HCT116 (cell line): ENCODE data around the gene SLC16A12. TPM values are rescaled to one million over a fixed set of nuclear protein-coding genes. Genes with fewer than 3 reads are reported as not detected.

Experiments used
- ATAC-seq: fragments of 200-7000 bp; cut with Tn5 transposase; 2 replicates; pipeline ENCODE4 v1.9.1; 2020; ENCODE audit warnings: mild to moderate bottlenecking, moderate library complexity
- BruUV-seq: library from RNA; stranded (reverse); fragments of 400-500 nt; replicated peaks from 2 replicates; lab custom pipeline; 2021; lab: Mats Ljungman, UMichigan
- CTCF ChIA-PET: fragments of 300-600 bp; sonication (Branson Sonifier 250); formaldehyde crosslinking; loops from one replicate; lab custom pipeline; 2021; ENCODE audit warnings: antibody characterized with exemption; lab: Charles Lee
- POLR2A ChIA-PET: fragments of 300-600, 350-600 bp; sonication (Branson Sonifier 250); formaldehyde crosslinking; loops from one replicate; lab custom pipeline; 2021; ENCODE audit warnings: antibody characterized with exemption; lab: Charles Lee
- RAD21 ChIA-PET, 2 experiments: fragments of 300-600 bp; sonication (Branson Sonifier 250); formaldehyde crosslinking; loops; one replicate each; lab custom pipeline; 2023; ENCODE audit warnings: low total read pairs in 2 of 2; ENCODE audit not compliant: uncharacterized antibody in 2 of 2, unreplicated experiment in 2 of 2, low non-redundant PET in 1 of 2; lab: Charles Lee
- DNase-seq: peaks from one replicate; pipeline ENCODE4 v3.0.0-alpha.2; 2010; ENCODE audit warnings: low read depth, low spot score
- H2AFZ ChIP-seq: fragments of 200-600 bp; shearing (Covaris generic), sonication (generic); 2 replicates; pipeline ENCODE4 v1.6.1; 2017; ENCODE audit warnings: low read depth, mixed run types, mixed read lengths, antibody characterized with exemption, low read length; ENCODE audit not compliant: poor library complexity, severe bottlenecking
- H3K27ac ChIP-seq: 2 replicates; pipeline ENCODE4 v1.5.1; 2012; ENCODE audit warnings: low read depth, low read length
- H3K27me3 ChIP-seq: fragments of 200-600 bp; sonication (generic); 2 replicates; pipeline ENCODE4 v1.6.1; 2016; ENCODE audit warnings: mixed run types, low read length, mixed read lengths; ENCODE audit not compliant: insufficient read depth
- H3K36me3 ChIP-seq, 2 experiments: fragments of 200-500 bp in 1 of 2; fragments of 200-600 bp in 1 of 2; sonication (Bioruptor generic) in 1 of 2; sonication (generic) in 1 of 2; 2 replicates each; pipeline versions ENCODE4 v1.5.1 to v1.6.1; 2014 to 2016; ENCODE audit warnings: low read length in 2 of 2, inconsistent platforms in 1 of 2, mixed read lengths in 1 of 2, mixed run types in 1 of 2; ENCODE audit not compliant: insufficient read depth in 2 of 2, control insufficient read depth in 1 of 2
- H3K4me1 ChIP-seq, 2 experiments: fragments of 200-600 bp in 1 of 2; sonication (generic) in 1 of 2; 2 replicates each; pipeline versions ENCODE4 v1.5.1 to v1.6.1; 2012 to 2017; ENCODE audit warnings: low read length in 2 of 2, inconsistent platforms in 1 of 2, mild to moderate bottlenecking in 1 of 2, mixed read lengths in 1 of 2, mixed run types in 1 of 2, moderate library complexity in 1 of 2; ENCODE audit not compliant: insufficient read depth in 2 of 2, control insufficient read depth in 1 of 2
- H3K4me2 ChIP-seq: fragments of 200-600 bp; sonication (generic); 2 replicates; pipeline ENCODE4 v1.6.1; 2017; ENCODE audit warnings: mixed run types, low read length, mixed read lengths
- H3K4me3 ChIP-seq, 2 experiments: fragments of 200-600 bp in 1 of 2; sonication (generic) in 1 of 2; replicated peaks in 1 of 2; 2 replicates each; pipeline ENCODE4 v1.5.1; 2011 to 2016; ENCODE audit warnings: low read length in 2 of 2, control low read depth in 1 of 2, low read depth in 1 of 2, mild to moderate bottlenecking in 1 of 2, mixed read lengths in 1 of 2, mixed run types in 1 of 2
- H3K79me2 ChIP-seq: fragments of 200-600 bp; sonication (generic); 2 replicates; pipeline ENCODE4 v1.6.1; 2017; ENCODE audit warnings: mild to moderate bottlenecking, mixed run types, low read length, moderate library complexity, mixed read lengths; ENCODE audit not compliant: insufficient read depth
- H3K9ac ChIP-seq: fragments of 200-600 bp; sonication (generic); 2 replicates; pipeline ENCODE4 v1.6.1; 2016; ENCODE audit warnings: low read length, mixed read lengths
- H3K9me2 ChIP-seq: fragments of 200-600 bp; sonication (generic), shearing (Covaris generic); 2 replicates; pipeline ENCODE4 v1.6.1; 2017; ENCODE audit warnings: mixed run types, mild to moderate bottlenecking, moderate library complexity; ENCODE audit not compliant: insufficient read depth
- H3K9me3 ChIP-seq, 2 experiments: fragments of 200-500 bp in 1 of 2; fragments of 200-600 bp in 1 of 2; sonication (Bioruptor generic) in 1 of 2; sonication (generic) in 1 of 2; 2 replicates each; pipeline ENCODE4 v1.6.1; 2014 to 2017; ENCODE audit warnings: low read length in 2 of 2, mixed read lengths in 2 of 2, inconsistent platforms in 1 of 2, low read depth in 1 of 2, mild to moderate bottlenecking in 1 of 2, mixed run types in 1 of 2, moderate library complexity in 1 of 2; ENCODE audit not compliant: control insufficient read depth in 1 of 2, insufficient read depth in 1 of 2
- H4K20me1 ChIP-seq: fragments of 200-600 bp; sonication (generic), shearing (Covaris generic); 2 replicates; pipeline ENCODE4 v1.6.1; 2017; ENCODE audit warnings: mixed run types, mild to moderate bottlenecking, moderate library complexity; ENCODE audit not compliant: insufficient read depth
- CEBPB ChIP-seq: IDR thresholded peaks from 2 replicates; pipeline ENCODE4 v1.6.1; 2012; ENCODE audit warnings: low read depth
- FOSL1 ChIP-seq: IDR thresholded peaks from 2 replicates; pipeline ENCODE4 v1.6.1; 2012; ENCODE audit warnings: low read depth
- POLR2A ChIP-seq: IDR thresholded peaks from 2 replicates; pipeline ENCODE4 v1.7.0; 2011; ENCODE audit warnings: borderline replicate concordance; ENCODE audit not compliant: insufficient read depth, insufficient read length; ENCODE audit errors: extremely low read depth
- SIN3A ChIP-seq: IDR thresholded peaks from 2 replicates; pipeline ENCODE4 v1.6.1; 2012; ENCODE audit warnings: low read depth
- SP1 ChIP-seq: IDR thresholded peaks from 2 replicates; pipeline ENCODE4 v1.6.1; 2012; ENCODE audit warnings: low read depth
- ZFX ChIP-seq: fragments of 450-650 bp; IDR thresholded peaks from 2 replicates; pipeline ENCODE4 v1.6.1; 2017
- ZNF274 ChIP-seq: fragments of 200-500 bp; sonication (Bioruptor generic); IDR thresholded peaks from 2 replicates; pipeline ENCODE4 v1.6.1; 2014; ENCODE audit warnings: mild to moderate bottlenecking, low read depth, low read length, inconsistent platforms
- intact Hi-C: fragments of 100-400 bp; cut with micrococcal nuclease; formaldehyde crosslinking; loops from 2 replicates; pipeline ENCODE4 v1.10.0; 2022
- total RNA-seq: library from RNA; stranded (reverse); gene quantifications from one replicate; pipeline ENCODE4 v1.2.1, GENCODE V29; 2021; ENCODE audit not compliant: unreplicated experiment

The SLC16A12 gene
- total RNA-seq, 1 experiment from 2014 or later, result not detected

- BruUV-seq, result no TSS peak
- Histone ChIP-seq H3K9me3 (no peaks in the 10 kb centered on the region), H3K79me2 (no peaks in the 10 kb centered on the region), H3K27me3 (no peaks in the 10 kb centered on the region), H3K4me3 (no peak overlapping the region), H2AFZ (no peak overlapping the region), H4K20me1 (no peaks in the 10 kb centered on the region), H3K4me1 (no peaks in the 10 kb centered on the region), H3K9ac (no peak overlapping the region), H3K4me2 (no peak overlapping the region), H3K9me2 (no peaks in the 10 kb centered on the region), H3K27ac (no peak overlapping the region), H3K36me3 (no peaks in the 10 kb centered on the region)
- RAD21 ChIA-PET, result interaction anchor here in 1 of 2 experiments (0.7 kb wide), 1 partner anchor 76 kb away, joined by 3 read pairs; no protein-coding TSS in a partner anchor
- intact Hi-C loops, result no loop called here
- TF ChIP-seq CEBPB (peak; percentile 41; the same call in 1 of the 2 replicates), FOSL1 (0 out of 2 replicates have a peak, but pooled peaks have one; percentile 7), ZFX (no peak)
- POLR2A ChIA-PET, result no interaction called here
- ATAC-seq (no peak), DNase-seq (no peak)
- CTCF ChIA-PET, result no interaction called here
Measured at GRCh38 chr10:89481662-89482061, 53.7 kb downstream of the SLC16A12 start.

- ChIA-PET POLR2A (no interaction called here), CTCF (no interaction called here), RAD21 (no interaction called here)
- Histone ChIP-seq H3K9me3 (no peaks in the 10 kb centered on the region), H3K4me2 (no peak overlapping the region), H3K4me3 (no peak overlapping the region), H4K20me1 (no peaks in the 10 kb centered on the region), H2AFZ (no peak overlapping the region), H3K4me1 (no peaks in the 10 kb centered on the region), H3K27ac (no peak overlapping the region), H3K36me3 (no peaks in the 10 kb centered on the region), H3K9me2 (no peaks in the 10 kb centered on the region), H3K79me2 (no peaks in the 10 kb centered on the region), H3K27me3 (no peaks in the 10 kb centered on the region), H3K9ac (no peak overlapping the region)
- DNase-seq (no peak), ATAC-seq (no peak)
- TF ChIP-seq SIN3A (no peak), POLR2A (no peak), SP1 (no peak), ZNF274 (no peak)
- no TSS peak for BruUV-seq
- intact Hi-C loops, result no loop called here
Measured at GRCh38 chr10:89479771-89480446, 55.5 kb downstream of the SLC16A12 start.
